ENCODE results near the gene CAMTA1. TPM values are rescaled to one million over a fixed set of nuclear protein-coding genes. Genes with fewer than 3 reads are reported as not detected.

CAMTA1 gene
- total RNA-seq, 1 experiment from 2014 or later, result 50.3 TPM

GRCh38 chr1:7770669-7770996 is 985.4 kb downstream of the CAMTA1 start:
- DNase-seq, result no peak
- peaks cover 21% of the 10 kb centered on the region for H3K36me3 Mint-ChIP-seq (ENCODE audit: insufficient read depth, unreplicated experiment)
- H3K27ac Mint-ChIP-seq (ENCODE audit: unreplicated experiment), result no peak overlapping the region
- no peaks in the 10 kb centered on the region for H3K9me3 Mint-ChIP-seq (ENCODE audit: low read depth, unreplicated experiment)
- peaks cover 19% of the 10 kb centered on the region for H3K4me1 Mint-ChIP-seq (ENCODE audit: low read depth, unreplicated experiment)
- no peak for TF ChIP-seq CTCF (IDR thresholded peaks at IDR 0.05; ENCODE audit: unreplicated experiment)
- CTCF ChIA-PET, result no interaction called here
- no peaks in the 10 kb centered on the region for H3K27me3 Mint-ChIP-seq (ENCODE audit: unreplicated experiment)
- peak overlapping the region; percentile 90 for H3K4me3 Mint-ChIP-seq (ENCODE audit: low read depth, unreplicated experiment)
- intact Hi-C loops (cut with micrococcal nuclease; ENCODE audit: unreplicated experiment), result no loop called here
- TSS peak; percentile 37 for BruUV-seq (replicated peaks)

- CTCF ChIA-PET, result no interaction called here
- no peak for TF ChIP-seq CTCF (IDR thresholded peaks at IDR 0.05; ENCODE audit: unreplicated experiment)
- DNase-seq, result peak; percentile 84
- Mint-ChIP-seq H3K9me3 (ENCODE audit: low read depth, unreplicated experiment) (no peaks in the 10 kb centered on the region), H3K36me3 (ENCODE audit: insufficient read depth, unreplicated experiment) (peaks cover 21% of the 10 kb centered on the region), H3K27me3 (ENCODE audit: unreplicated experiment) (no peaks in the 10 kb centered on the region), H3K4me1 (ENCODE audit: low read depth, unreplicated experiment) (peaks cover 19% of the 10 kb centered on the region), H3K4me3 (ENCODE audit: low read depth, unreplicated experiment) (peak within 1 kb of the TSS; percentile 90), H3K27ac (ENCODE audit: unreplicated experiment) (peak within 1 kb of the TSS; percentile 73)
- TSS peak; percentile 25 for BruUV-seq (replicated peaks)
- intact Hi-C loops (cut with micrococcal nuclease; ENCODE audit: unreplicated experiment), result no loop called here
Observed at GRCh38 chr1:7770997-7771822, 986.0 kb downstream of the CAMTA1 start, which contains the start of gene VAMP3. VAMP3 (plus strand) TSS chr1:7771296; CDS start chr1:7771384, 88 bp downstream.

GRCh38 chr1:7771823-7772299 is 986.6 kb downstream of the CAMTA1 start:
- Mint-ChIP-seq H3K9me3 (ENCODE audit: low read depth, unreplicated experiment) (no peaks in the 10 kb centered on the region), H3K4me1 (ENCODE audit: low read depth, unreplicated experiment) (peaks cover 19% of the 10 kb centered on the region), H3K36me3 (ENCODE audit: insufficient read depth, unreplicated experiment) (peaks cover 21% of the 10 kb centered on the region), H3K27me3 (ENCODE audit: unreplicated experiment) (no peaks in the 10 kb centered on the region), H3K27ac (ENCODE audit: unreplicated experiment) (peak overlapping the region; percentile 73), H3K4me3 (ENCODE audit: low read depth, unreplicated experiment) (peak overlapping the region; percentile 90)
- intact Hi-C loops (cut with micrococcal nuclease; ENCODE audit: unreplicated experiment), result no loop called here
- CTCF ChIA-PET, result no interaction called here
- BruUV-seq (replicated peaks), result no TSS peak
- TF ChIP-seq CTCF (IDR thresholded peaks at IDR 0.05; ENCODE audit: unreplicated experiment), result no peak
- DNase-seq, result no peak

GRCh38 chr1:7777591-7777990 is 992.3 kb downstream of the CAMTA1 start:
- H3K27ac Mint-ChIP-seq (ENCODE audit: unreplicated experiment), result no peak overlapping the region
- CTCF ChIA-PET, result no interaction called here
- H3K4me1 Mint-ChIP-seq (ENCODE audit: low read depth, unreplicated experiment), result peaks cover 17% of the 10 kb centered on the region
- H3K36me3 Mint-ChIP-seq (ENCODE audit: insufficient read depth, unreplicated experiment), result peaks cover 19% of the 10 kb centered on the region
- no peak for DNase-seq
- BruUV-seq (replicated peaks), result no TSS peak
- no peaks in the 10 kb centered on the region for H3K9me3 Mint-ChIP-seq (ENCODE audit: low read depth, unreplicated experiment)
- intact Hi-C loops (cut with micrococcal nuclease; ENCODE audit: unreplicated experiment), result no loop called here
- no peaks in the 10 kb centered on the region for H3K27me3 Mint-ChIP-seq (ENCODE audit: unreplicated experiment)
- no peak for TF ChIP-seq CTCF (IDR thresholded peaks at IDR 0.05; ENCODE audit: unreplicated experiment)
- H3K4me3 Mint-ChIP-seq (ENCODE audit: low read depth, unreplicated experiment), result no peak overlapping the region
